WTC11 (cell line): ENCODE results near the gene NOL4L.

ENCODE experiments used
- ETV6 ChIP-seq: sonication (generic); formaldehyde crosslinking; IDR thresholded peaks from 2 replicates; pipeline ENCODE4 v1.8.1; 2022; ENCODE audit warnings: mild to moderate bottlenecking, missing genetic modification reagents
- JAZF1 ChIP-seq: fragments of 250-450 bp; sonication (Bioruptor Pico); IDR thresholded peaks from 2 replicates; pipeline ENCODE4 v1.9.0; 2021; ENCODE audit warnings: moderate library complexity, mild to moderate bottlenecking, inconsistent platforms
- JUN ChIP-seq: sonication (generic); formaldehyde crosslinking; IDR thresholded peaks from 2 replicates; pipeline ENCODE4 v1.8.0; 2023; ENCODE audit warnings: mild to moderate bottlenecking, missing genetic modification reagents
- SP1 ChIP-seq: sonication (generic); formaldehyde crosslinking; conservative IDR thresholded peaks from 2 replicates; pipeline ENCODE4 v1.8.1; 2022; ENCODE audit warnings: missing genetic modification reagents
- TF ChIP-seq, protein P1 (sequence below): fragments of 200-600 bp; IDR thresholded peaks from 2 replicates; pipeline ENCODE4 v1.8.0; 2022; ENCODE audit warnings: antibody characterized with exemption

DNA sequence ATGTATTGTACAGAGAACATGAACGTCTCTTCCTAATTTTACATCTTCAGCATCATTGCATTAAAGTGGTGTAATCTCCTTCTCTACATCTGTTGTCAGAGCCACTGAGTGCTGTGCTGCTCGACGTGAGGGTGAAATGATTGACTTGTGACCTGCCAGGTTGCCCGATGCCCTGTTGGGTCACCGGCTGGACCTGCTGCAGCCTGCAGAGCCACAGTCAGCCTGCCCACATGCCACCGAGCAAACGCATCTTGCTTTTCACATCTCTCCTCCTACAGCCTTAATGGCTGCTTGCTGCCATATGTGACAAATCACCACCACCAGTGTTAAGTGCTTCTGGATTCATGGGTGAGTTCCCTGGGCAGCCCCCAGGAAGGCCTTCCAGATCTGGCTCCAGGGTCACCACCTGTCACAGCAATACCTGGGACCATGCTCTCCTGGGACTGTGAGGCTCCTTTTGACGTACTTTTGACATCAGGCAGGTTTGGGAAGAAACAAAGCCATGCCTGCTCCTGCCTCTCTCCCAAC, 146.7 kb downstream of the NOL4L start:
- TF ChIP-seq, protein P1, sequence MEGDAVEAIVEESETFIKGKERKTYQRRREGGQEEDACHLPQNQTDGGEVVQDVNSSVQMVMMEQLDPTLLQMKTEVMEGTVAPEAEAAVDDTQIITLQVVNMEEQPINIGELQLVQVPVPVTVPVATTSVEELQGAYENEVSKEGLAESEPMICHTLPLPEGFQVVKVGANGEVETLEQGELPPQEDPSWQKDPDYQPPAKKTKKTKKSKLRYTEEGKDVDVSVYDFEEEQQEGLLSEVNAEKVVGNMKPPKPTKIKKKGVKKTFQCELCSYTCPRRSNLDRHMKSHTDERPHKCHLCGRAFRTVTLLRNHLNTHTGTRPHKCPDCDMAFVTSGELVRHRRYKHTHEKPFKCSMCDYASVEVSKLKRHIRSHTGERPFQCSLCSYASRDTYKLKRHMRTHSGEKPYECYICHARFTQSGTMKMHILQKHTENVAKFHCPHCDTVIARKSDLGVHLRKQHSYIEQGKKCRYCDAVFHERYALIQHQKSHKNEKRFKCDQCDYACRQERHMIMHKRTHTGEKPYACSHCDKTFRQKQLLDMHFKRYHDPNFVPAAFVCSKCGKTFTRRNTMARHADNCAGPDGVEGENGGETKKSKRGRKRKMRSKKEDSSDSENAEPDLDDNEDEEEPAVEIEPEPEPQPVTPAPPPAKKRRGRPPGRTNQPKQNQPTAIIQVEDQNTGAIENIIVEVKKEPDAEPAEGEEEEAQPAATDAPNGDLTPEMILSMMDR = no peak
- TF ChIP-seq JUN (CRISPR knock-in tag) (no peak), SP1 (CRISPR knock-in tag) (no peak), JAZF1 (CRISPR knock-in tag) (no peak), ETV6 (no peak)
